Stimulated activated CD8-positive, alpha-beta memory T cell treated with anti-CD3 and anti-CD28 coated beads, Interleukin-4, amount 100 ng/mL, for 1 hour (primary cell): Measurements from ENCODE around the gene GABRG3.

ENCODE experiments used
- DNase-seq, 2 donors: peaks; one replicate each; pipeline ENCODE4 v3.0.0-alpha.2; 2020; ENCODE audit warnings: low read depth in 2 of 2, low spot score in 1 of 2

GABRG3 gene

DNA sequence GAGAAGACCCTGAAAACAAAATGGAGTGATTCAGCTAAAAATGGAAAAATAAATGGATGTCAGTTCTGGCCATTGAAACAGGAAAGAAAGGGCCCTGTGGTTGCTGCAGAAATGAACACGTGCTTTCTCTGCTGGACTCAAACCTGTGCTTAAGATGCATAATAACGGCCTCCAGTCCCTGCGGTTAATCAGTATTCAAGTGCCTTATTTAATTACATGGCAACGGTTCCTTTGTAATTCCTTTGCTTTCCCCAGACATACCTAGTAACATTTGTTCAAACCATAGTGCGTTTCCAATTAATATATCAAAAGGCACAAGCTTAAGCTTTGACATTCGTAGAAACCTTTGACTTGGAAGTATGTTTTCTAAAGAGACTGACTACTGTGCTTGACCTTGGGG lies 428.3 kb downstream of the GABRG3 start:
- no peak for DNase-seq

DNA sequence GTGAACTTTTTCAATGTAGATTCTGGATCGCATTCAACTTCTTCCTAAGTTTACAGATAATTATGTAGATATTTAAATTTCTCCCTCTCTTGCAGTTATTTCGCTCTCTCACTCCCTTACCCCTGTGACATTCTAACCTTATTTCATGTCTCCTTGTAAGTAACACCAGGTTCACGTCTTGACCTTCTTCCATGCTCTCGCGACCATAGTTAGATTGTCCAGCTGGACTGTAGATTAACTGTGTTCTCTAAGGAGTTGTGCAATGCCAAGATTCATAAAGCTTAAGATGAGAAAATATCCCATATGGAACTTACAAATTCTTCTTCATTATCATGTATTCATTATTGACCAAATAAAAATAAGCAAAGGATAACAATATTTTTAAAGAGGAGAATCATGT lies 430.5 kb downstream of the GABRG3 start:
- DNase-seq = no peak

- DNase-seq = no peak
These were observed 437.4 kb downstream of the GABRG3 start for GRCh38 chr15:27408428-27408827.

DNA sequence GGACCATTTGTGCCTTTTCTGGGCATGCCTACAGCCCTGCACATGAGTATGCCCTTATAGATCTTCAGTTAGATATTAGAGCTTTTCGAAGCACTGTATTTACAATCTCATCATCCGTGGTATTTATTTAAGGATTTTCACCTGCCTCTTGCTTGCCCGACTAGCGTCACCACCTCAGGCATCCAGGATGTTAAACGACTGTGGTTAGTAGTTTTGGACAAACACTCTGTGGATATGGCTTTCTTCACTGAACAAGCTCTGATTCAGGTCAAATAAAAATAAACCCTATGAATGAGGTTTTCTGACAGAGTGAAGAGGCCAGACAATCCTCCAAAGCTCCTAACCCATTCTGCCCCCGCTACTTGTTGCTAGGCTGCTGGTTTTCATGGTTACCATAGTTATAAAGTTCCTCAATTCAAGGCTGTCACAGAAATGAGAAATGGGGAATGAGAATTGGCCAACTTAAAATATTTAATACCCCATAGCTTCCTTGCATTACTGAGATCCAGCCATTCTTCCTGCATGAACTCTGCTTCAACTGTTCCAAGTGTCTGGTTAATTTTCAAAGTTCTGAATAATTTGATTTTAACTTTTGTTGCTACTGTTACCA lies 440.1 kb downstream of the GABRG3 start:
- DNase-seq = no peak

DNA sequence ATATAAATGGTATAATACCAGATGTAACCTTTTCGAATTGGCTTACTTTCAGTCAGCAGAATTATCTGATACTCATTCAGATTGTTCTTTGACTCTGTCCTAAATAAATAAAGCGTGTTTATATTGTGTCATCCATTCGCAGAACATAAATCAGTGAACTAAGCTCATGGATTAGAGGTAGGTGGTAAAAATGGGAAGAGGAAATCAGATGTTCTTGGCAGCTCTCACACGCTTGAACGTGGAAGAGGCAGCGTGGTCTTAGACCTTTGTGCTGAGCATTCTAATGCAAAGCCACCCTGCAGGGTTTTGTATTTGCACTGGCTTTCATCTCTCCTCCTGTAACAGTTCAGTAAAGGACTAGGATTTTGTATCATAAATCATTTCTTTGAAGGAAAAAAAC lies 441.4 kb downstream of the GABRG3 start:
- DNase-seq = no peak

- DNase-seq = no peak
These were observed 443.3 kb downstream of the GABRG3 start for GRCh38 chr15:27414168-27414870.

- DNase-seq = no peak
These were observed 447.7 kb downstream of the GABRG3 start for GRCh38 chr15:27418726-27419125.

DNA sequence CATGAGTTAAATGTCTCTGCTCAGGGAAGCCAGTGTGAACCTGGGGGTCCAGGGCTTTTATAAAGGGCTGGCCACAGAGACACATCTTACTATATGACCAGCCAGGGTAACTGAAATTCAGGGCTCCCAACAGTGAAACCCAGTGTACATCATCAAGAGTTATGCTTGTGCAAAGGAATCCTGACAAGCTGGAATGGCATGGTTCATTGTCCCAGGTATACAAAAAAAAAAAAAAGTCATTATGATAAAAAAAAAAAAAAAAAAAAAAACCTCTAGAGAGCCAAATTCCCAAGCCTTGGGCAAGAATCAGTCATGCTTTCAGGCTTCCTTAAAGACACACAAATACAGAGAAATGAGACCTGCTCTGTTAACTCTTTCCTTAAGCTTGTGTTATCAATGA lies 452.0 kb downstream of the GABRG3 start:
- no peak for DNase-seq

- no peak for DNase-seq
These were observed 455.8 kb downstream of the GABRG3 start for GRCh38 chr15:27426805-27427204.

DNA sequence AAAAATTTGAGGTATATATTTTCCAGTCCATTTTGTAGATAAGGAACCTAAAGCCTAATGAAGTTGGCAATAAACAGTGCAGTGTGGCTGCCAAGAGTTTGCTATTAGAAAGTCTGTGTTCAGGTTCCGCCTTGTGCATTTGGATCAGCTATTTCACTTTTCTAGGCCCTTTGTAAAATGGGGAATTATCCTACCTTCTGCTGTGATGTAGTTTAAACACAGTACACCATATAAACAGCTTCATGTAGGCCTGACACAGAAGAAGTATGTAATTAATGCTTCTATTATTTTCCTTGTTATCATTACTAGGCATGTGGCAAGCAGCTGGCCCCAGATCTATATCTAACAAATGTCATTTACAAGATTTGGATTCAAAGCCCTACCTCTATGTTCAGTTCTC lies 456.3 kb downstream of the GABRG3 start:
- no peak for DNase-seq

DNA sequence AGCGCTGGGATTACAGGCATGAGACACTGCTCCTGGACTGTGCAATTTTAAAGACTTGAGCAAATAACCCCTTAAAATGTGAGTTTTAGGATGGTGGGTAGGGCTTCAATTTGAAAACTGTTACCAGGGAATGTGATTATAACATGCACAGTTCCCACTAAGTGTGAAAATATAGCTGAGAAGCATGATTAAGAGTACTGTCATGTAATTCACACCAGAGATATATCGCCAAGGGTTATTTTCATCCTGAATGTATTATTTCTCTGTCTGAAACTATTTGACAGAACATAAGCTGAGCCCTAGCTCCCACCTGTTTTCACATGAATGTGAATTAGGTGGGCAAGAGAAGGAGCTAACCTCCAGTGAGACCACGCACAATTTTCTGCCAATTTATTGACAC lies 457.2 kb downstream of the GABRG3 start:
- no peak for DNase-seq

DNA sequence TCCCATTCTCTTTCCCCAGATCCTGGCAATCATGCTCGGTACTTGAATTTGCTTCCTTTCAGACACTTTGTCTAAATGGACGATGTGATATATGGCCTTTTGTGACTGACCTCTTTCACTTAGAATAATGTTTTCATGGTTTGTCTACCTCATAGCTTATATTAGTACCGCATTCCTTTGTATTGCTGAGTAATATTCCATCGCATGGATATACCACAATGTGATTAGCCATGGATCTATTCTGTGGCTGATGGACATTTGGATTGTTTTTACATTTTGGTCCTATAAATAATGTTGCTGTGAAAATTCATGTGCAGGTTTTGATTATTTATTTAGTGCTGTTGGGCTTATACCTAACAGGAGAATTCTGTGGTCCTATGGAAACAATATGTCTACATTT lies 458.6 kb downstream of the GABRG3 start:
- DNase-seq = no peak

GRCh38 chr15:27433604-27434003 lies 462.6 kb downstream of the GABRG3 start:
- no peak for DNase-seq

DNA sequence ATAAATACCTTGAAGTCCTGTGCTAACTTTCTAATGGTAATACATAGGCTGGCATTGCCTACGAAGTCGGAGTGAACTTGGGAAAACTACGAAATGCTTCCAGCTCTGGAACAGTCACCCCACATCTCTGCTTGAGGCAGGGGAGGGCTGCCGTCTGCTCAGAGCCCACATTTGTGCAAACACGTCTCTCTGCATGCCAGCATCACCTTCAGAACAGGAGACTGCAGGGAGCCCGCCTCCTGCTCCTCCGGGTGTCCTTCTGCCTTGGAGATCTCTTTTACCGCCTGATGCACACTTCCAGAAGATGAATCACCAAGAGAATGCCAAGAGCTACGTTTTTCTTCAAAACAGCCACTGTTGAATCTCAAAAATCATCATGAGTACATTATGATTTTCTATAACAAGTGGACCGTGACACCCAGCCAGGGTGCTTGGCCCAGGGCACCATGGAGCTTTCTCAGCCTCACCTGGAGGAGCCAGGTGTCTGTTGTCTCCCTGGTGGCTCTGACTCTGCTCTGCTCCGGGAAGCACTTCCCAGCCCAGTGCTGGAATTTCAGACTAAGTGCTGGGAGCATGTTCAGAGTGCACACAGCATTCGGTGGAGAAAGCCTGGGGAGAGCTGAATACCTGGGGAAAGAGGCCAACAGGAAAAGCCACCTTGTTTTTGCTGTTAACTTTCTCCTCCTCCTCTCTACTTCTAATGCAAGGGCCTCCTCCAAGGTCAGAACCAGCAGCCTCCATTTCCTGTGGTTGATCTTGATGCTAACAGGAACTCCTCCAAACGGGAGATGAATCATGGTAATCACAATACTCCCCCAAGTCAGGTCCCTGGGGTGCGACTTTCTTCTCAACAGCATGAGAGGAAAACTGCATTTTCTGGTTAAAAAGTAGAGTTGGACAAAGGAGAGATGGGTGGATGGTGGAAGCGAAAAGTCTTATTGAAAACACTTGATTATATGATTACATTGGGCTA lies 467.7 kb downstream of the GABRG3 start:
- DNase-seq = no peak

DNA sequence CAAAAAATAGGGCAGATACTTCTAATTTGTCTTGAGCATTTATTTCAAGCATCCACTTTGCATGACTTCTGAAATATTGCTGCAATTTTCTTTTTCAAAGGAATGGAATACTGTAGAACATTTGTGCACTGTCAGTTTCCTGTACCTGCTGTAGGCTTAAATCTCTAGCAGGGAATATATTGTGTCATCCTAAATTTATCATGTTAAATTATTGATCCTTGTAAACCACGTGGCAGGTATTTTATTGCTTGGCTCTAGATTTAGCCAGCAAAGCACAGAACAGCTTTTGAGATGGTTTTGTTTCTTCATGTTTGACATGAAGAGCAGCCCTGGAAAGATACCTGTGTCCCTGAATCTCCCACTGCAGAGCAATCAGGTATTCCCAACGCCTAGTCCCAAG lies 470.1 kb downstream of the GABRG3 start:
- no peak for DNase-seq

DNA sequence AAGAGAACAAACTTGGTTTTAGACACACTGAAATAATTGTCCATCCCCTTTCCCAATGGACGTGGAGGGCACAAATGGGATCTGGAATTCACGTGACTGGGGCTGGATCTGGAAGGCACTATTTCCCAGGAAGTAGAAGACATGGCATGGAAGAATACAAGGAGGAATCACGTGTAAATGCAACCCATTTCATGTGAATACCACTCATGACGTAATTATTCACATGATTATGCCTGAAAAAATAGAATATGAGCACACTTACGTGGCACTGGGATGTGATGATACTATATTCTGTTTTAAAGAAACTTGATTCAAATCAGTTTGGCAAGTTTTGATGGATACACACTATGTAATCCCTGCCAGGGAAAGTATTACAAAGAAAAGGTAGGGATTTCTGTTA lies 477.3 kb downstream of the GABRG3 start:
- no peak for DNase-seq

DNA sequence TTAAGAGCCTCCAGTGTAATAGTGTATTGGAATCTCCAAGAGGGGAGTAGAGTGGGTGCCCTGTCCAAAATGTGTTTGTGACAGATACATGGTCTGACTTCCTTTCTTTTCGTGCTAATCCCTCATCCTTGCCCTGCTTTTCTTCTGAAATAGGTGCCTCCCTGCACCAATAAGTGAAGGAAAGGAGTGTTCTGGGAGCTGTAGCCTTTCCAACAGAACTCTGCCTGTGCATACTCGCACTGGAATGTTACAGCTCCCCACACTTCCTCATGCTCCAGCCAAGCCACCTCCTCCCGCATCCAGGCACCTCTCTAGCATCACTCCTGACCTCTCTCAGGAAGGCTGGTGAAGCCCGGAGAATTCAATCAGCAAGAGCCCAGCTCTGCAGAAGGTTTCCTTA lies 478.0 kb downstream of the GABRG3 start:
- DNase-seq = no peak

DNA sequence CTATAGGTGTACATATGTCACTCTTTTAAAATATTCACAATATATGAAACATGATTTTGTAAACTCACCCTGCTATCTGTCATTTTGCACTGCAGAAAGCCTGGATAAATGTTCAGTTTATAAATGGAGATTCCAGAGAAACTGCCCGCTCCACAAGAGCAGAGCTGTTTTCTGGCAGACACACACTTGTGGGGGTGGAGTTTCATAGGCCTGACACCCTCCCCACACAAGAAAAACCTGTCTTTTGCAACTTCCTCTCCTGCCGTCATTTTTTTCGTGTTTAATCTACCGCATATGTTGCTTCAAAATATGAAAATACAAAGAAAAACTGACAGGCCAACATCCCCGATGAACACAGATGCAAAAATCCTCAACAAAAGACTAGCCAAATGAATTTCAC lies 479.0 kb downstream of the GABRG3 start:
- no peak for DNase-seq

DNA sequence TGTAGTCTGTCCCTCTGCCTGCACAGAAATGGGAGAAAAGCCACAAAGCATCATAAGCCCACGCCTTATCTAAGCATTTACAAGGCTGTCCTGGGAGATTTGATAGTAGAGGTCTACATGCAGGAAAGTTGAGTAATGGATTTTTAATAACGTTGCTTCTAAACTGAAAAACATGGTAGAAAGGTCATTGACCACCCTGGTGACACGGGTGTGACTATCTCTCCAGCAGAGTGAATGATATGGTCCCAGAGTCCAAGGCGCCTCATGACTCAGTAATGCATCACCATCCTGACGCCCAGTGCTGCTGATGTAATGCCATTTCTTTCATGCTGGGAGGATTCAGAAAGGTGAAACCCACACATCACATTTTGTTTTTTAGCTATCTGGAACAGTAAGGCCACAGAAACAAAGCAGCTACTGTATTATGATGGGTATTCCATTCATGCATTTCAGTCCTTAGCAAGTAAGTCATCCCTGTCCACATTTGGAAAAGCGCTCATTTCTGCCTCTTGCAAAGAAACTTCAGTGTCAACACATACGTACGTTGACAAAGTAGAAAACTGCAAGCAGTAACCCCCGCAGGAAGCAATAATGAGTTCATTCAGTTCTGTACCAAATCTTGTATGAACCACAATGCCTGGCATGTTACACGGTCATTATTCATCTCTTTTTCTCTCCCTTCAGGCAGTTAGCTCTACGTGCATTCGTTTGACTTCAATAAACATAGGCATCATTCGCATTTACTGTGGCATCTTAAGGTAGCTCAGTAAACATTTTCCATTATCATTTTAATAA lies 483.5 kb downstream of the GABRG3 start:
- no peak for DNase-seq

GRCh38 chr15:27456807-27457206 lies 485.8 kb downstream of the GABRG3 start:
- DNase-seq = no peak

DNA sequence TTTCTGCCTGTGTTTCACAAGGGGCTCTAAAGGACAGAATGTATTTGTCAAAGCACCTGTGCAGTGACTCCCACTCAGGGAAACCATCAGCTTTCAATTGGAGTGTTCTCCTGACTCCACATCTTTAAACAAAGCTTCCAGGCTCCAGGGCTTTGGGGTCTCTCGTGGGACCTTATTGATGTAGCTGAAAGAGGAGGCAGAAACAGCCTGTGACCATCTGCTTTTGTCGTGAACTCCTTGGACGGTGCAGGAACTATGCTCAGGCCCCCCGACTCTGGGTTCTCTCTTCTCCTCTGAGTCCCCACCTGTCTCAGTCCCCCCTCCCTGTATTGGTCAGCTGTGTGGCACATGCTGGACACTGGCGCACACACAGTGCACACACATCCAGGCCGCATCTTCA lies 486.8 kb downstream of the GABRG3 start:
- no peak for DNase-seq
